GM23338 (cell line): Measurements from ENCODE around the gene TNNC1. TPM values are rescaled to one million over a fixed set of nuclear protein-coding genes. Genes with fewer than 3 reads are reported as not detected.

Experiments
- ATAC-seq: fragments of 200-7000 bp; cut with Tn5 transposase; 3 replicates; pipeline ENCODE4 v1.9.1; 2020
- DNase-seq: peaks from one replicate; pipeline ENCODE4 v3.0.0-alpha.2; 2015; ENCODE audit warnings: low spot score
- H2AFZ ChIP-seq: fragments of 200-600 bp; sonication (generic); 2 replicates; pipeline ENCODE4 v1.8.0; 2016; ENCODE audit warnings: antibody characterized with exemption, mild to moderate bottlenecking, moderate library complexity
- H3F3A ChIP-seq: fragments of 200-600 bp; sonication (generic); replicated peaks from 2 replicates; pipeline ENCODE4 v1.8.0; 2017; ENCODE audit warnings: antibody characterized with exemption, mixed run types, low read depth
- H3K27ac ChIP-seq: fragments of 200-600 bp; sonication (generic); 2 replicates; pipeline ENCODE4 v1.6.1; 2016; ENCODE audit warnings: low read depth
- H3K27me3 ChIP-seq: fragments of 200-600 bp; sonication (generic); 2 replicates; pipeline ENCODE4 v1.8.0; 2016; ENCODE audit warnings: mild to moderate bottlenecking, mixed run types, moderate library complexity; ENCODE audit not compliant: insufficient read depth
- H3K36me3 ChIP-seq: fragments of 200-600 bp; sonication (generic); 2 replicates; pipeline ENCODE4 v1.8.0; 2016; ENCODE audit warnings: mild to moderate bottlenecking; ENCODE audit not compliant: insufficient read depth
- H3K4me1 ChIP-seq: fragments of 200-600 bp; sonication (generic); 2 replicates; pipeline ENCODE4 v1.8.0; 2016; ENCODE audit warnings: mild to moderate bottlenecking, moderate library complexity; ENCODE audit not compliant: insufficient read depth
- H3K4me2 ChIP-seq: fragments of 200-600 bp; sonication (generic); 2 replicates; pipeline ENCODE4 v1.7.1; 2017; ENCODE audit warnings: mixed run types
- H3K4me3 ChIP-seq: fragments of 200-600 bp; sonication (generic); 2 replicates; pipeline ENCODE4 v1.6.1; 2016; ENCODE audit warnings: mixed run types
- H3K79me2 ChIP-seq: fragments of 200-600 bp; sonication (generic); replicated peaks from 2 replicates; pipeline ENCODE4 v1.8.0; 2017; ENCODE audit warnings: mild to moderate bottlenecking; ENCODE audit not compliant: insufficient read depth
- H3K9me2 ChIP-seq: fragments of 200-600 bp; sonication (generic); 2 replicates; pipeline ENCODE4 v1.8.0; 2017; ENCODE audit not compliant: insufficient read depth
- H4K20me1 ChIP-seq: fragments of 200-600 bp; sonication (generic); replicated peaks from 2 replicates; pipeline ENCODE4 v1.8.0; 2017; ENCODE audit warnings: mild to moderate bottlenecking; ENCODE audit not compliant: insufficient read depth
- H3K27ac Mint-ChIP-seq: 2 replicates; pipeline ENCODE4 v1.8.0; 2020; ENCODE audit warnings: inconsistent platforms, mild to moderate bottlenecking, moderate library complexity, mixed read lengths
- H3K27me3 Mint-ChIP-seq: 3 replicates; pipeline ENCODE4 v1.8.0; 2022; ENCODE audit warnings: low read depth, mild to moderate bottlenecking, moderate library complexity, mixed read lengths, inconsistent platforms; ENCODE audit not compliant: insufficient read depth, poor library complexity
- H3K36me3 Mint-ChIP-seq: 3 replicates; pipeline ENCODE4 v1.8.0; 2021; ENCODE audit warnings: low read depth, mild to moderate bottlenecking, inconsistent platforms, moderate library complexity, mixed read lengths
- H3K4me1 Mint-ChIP-seq: 3 replicates; pipeline ENCODE4 v1.8.0; 2020; ENCODE audit warnings: mild to moderate bottlenecking, inconsistent platforms, mixed read lengths
- H3K4me3 Mint-ChIP-seq: 3 replicates; pipeline ENCODE4 v1.8.0; 2021; ENCODE audit warnings: moderate library complexity, mild to moderate bottlenecking, inconsistent platforms, mixed read lengths
- H3K9me3 Mint-ChIP-seq: 3 replicates; pipeline ENCODE4 v1.8.0; 2020; ENCODE audit warnings: moderate library complexity, mild to moderate bottlenecking, inconsistent platforms, mixed read lengths
- CREB1 ChIP-seq: fragments of 250-450 bp; sonication (Bioruptor Pico); IDR thresholded peaks from 2 replicates; pipeline ENCODE4 v1.5.0; 2020; ENCODE audit warnings: low read depth, mild to moderate bottlenecking, moderate library complexity
- CTCF ChIP-seq, 2 experiments: fragments of 200-600 bp in 1 of 2; sonication (generic) in 1 of 2; conservative IDR thresholded peaks; 2 replicates each; pipeline versions ENCODE4 v1.5.1 to v1.6.1; 2016 to 2017; ENCODE audit warnings: antibody characterized with exemption in 2 of 2, low read depth in 2 of 2, mild to moderate bottlenecking in 2 of 2, moderate library complexity in 1 of 2
- EZH2phosphoT487 ChIP-seq: fragments of 200-600 bp; sonication (generic); IDR thresholded peaks from one replicate; pipeline ENCODE4 v1.8.1; 2018; ENCODE audit warnings: antibody characterized with exemption; ENCODE audit not compliant: unreplicated experiment
- NANOG ChIP-seq: IDR thresholded peaks from 2 replicates; pipeline ENCODE4 v1.6.1; 2016; ENCODE audit warnings: antibody characterized with exemption, borderline replicate concordance
- STAT1 ChIP-seq: IDR thresholded peaks from one replicate; pipeline ENCODE4 v1.6.1; 2016; ENCODE audit warnings: antibody characterized with exemption; ENCODE audit not compliant: unreplicated experiment
- ZNF331 ChIP-seq: fragments of 250-450 bp; sonication (Bioruptor Pico); IDR thresholded peaks from 2 replicates; pipeline ENCODE4 v1.5.0; 2020; ENCODE audit warnings: low read depth, mild to moderate bottlenecking, moderate library complexity
- ZNF462 ChIP-seq: fragments of 250-450 bp; sonication (Bioruptor Pico); IDR thresholded peaks from 2 replicates; pipeline ENCODE4 v1.5.0; 2020; ENCODE audit warnings: mild to moderate bottlenecking, moderate library complexity
- polyA plus RNA-seq: library from polyadenylated mRNA; unstranded; fragments of >200 nt; fragmentation: Nextera tagmentation; extraction: Ambion mirVana; gene quantifications from 2 replicates; pipeline ENCODE4 v1.2.1, GENCODE V29; 2016
- total RNA-seq: library from RNA; depleted of rRNA; stranded (reverse); fragments of >200 nt; shearing (Covaris generic); gene quantifications from 2 replicates; pipeline ENCODE4 v1.2.3, GENCODE V29; 2014

Gene TNNC1
- total and polyA plus RNA-seq, 2 experiments from 2014 or later: 6.5 to 6.9 TPM

GRCh38 chr3:52403271-52403841 is 50.5 kb downstream of the TNNC1 start (continued):
- no peak for TF ChIP-seq ZNF462 (CRISPR knock-in tag)

- Mint-ChIP-seq H3K4me1 (no peaks in the 10 kb centered on the region), H3K27ac (no peak overlapping the region), H3K27me3 (peaks cover 2% of the 10 kb centered on the region), H3K36me3 (peaks cover 59% of the 10 kb centered on the region), H3K4me3 (no peak overlapping the region), H3K9me3 (no peaks in the 10 kb centered on the region)
- H3K36me3 ChIP-seq: peaks cover 3% of the 10 kb centered on the region; the same call in 1 of the 2 replicates
- H3F3A ChIP-seq: no peaks in the 10 kb centered on the region
- no peak overlapping the region for H3K4me2 ChIP-seq
- no peak overlapping the region for H2AFZ ChIP-seq
- no peaks in the 10 kb centered on the region for H3K79me2 ChIP-seq
- no peak overlapping the region for H3K4me3 ChIP-seq
- no peak overlapping the region for H3K27ac ChIP-seq
- H3K27me3 ChIP-seq: no peaks in the 10 kb centered on the region
- DNase-seq (no peak), ATAC-seq (no peak)
- no peaks in the 10 kb centered on the region; the same call in 1 of the 2 replicates for H4K20me1 ChIP-seq
- no peaks in the 10 kb centered on the region for H3K4me1 ChIP-seq
- H3K9me2 ChIP-seq: no peaks in the 10 kb centered on the region
- no peak for TF ChIP-seq CREB1 (CRISPR knock-in tag)
- TF ChIP-seq ZNF462 (CRISPR knock-in tag): no peak
- TF ChIP-seq CTCF (conservative IDR thresholded peaks at IDR 0.05; ENCODE audit: low read depth in 2 of 2): no peak
- TF ChIP-seq STAT1: no peak
- TF ChIP-seq NANOG: no peak
- TF ChIP-seq ZNF331 (CRISPR knock-in tag): no peak
- TF ChIP-seq EZH2phosphoT487: no peak
Measured at GRCh38 chr3:52402706-52403270, 51.1 kb downstream of the TNNC1 start.
